Skin epidermis (tissue), 12 donors: ENCODE measurements around the gene UBE2E3.
"Not testable (repeated sequence)": the region's sequence is repeated elsewhere in the genome, so short reads cannot be mapped to it uniquely, and the experiment has no call there.

Experiments
- H3K27ac ChIP-seq, 21 experiments: fragments of 200-600 bp; sonication (generic) in 11 of 21; one replicate each; pipeline ENCODE4 v1.5.0; 2020; ENCODE audit warnings: mild to moderate bottlenecking in 3 of 21, inconsistent platforms in 2 of 21, moderate library complexity in 2 of 21
- H3K4me3 ChIP-seq, 7 experiments: fragments of 200-600 bp; sonication (generic) in 2 of 7; one replicate each; pipeline ENCODE4 v1.5.0; 2020; ENCODE audit warnings: inconsistent platforms in 2 of 7, mild to moderate bottlenecking in 2 of 7, moderate library complexity in 1 of 7

The UBE2E3 gene

GRCh38 chr2:181021199-181021789 lies 40.9 kb downstream of the UBE2E3 start:
- H3K4me3 ChIP-seq: no peak overlapping the region
- H3K27ac ChIP-seq: no peak overlapping the region

DNA sequence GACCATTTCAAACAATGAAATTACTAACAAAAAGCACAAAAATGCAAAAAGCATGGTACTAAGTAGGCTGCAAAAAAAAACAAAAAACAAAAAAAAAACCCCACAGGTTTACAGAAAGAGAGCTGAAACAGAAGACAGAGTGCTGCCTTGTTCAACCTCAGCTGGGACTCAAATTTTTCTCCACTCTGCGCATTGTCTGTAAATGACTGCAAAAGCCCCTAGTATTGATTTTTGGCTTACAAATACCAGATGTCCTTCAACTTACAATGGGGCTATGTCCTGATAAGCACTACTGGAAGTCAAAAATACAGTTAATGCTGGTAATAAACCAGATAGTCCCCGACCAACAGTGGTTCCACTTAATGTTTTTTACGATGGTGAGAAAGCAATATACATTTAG lies 42.2 kb downstream of the UBE2E3 start:
- H3K4me3 ChIP-seq: no peak overlapping the region
- no peak overlapping the region for H3K27ac ChIP-seq

DNA sequence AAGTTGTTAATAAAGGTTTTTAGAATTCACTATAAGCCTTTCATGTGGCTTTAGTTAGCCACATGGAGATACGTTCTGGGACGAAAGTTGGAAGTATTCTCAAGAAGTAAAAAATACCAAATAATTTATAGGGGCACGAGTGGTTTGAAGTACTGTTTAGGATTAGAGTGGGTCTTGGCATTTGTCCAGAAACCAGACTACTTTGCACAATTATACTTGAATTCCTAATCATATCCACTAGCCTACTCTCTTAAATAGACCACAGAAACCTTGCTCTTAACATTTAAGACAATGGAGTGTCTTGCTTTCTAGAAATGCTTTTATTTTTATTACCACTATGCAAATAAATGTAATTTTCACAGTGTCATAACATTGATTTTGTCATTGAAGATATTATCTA lies 44.6 kb downstream of the UBE2E3 start:
- Histone ChIP-seq H3K27ac (no peak overlapping the region), H3K4me3 (no peak overlapping the region)

- no peak overlapping the region for H3K27ac ChIP-seq
- H3K4me3 ChIP-seq: no peak overlapping the region
These were observed 56.0 kb downstream of the UBE2E3 start for GRCh38 chr2:181036445-181036844.

- H3K4me3 ChIP-seq: no peak overlapping the region
- no peak overlapping the region for H3K27ac ChIP-seq
These were observed 56.6 kb downstream of the UBE2E3 start for GRCh38 chr2:181036848-181037603.

- H3K4me3 ChIP-seq: no peak overlapping the region
- H3K27ac ChIP-seq: no peak overlapping the region
These were observed 57.5 kb downstream of the UBE2E3 start for GRCh38 chr2:181037922-181038321.

DNA sequence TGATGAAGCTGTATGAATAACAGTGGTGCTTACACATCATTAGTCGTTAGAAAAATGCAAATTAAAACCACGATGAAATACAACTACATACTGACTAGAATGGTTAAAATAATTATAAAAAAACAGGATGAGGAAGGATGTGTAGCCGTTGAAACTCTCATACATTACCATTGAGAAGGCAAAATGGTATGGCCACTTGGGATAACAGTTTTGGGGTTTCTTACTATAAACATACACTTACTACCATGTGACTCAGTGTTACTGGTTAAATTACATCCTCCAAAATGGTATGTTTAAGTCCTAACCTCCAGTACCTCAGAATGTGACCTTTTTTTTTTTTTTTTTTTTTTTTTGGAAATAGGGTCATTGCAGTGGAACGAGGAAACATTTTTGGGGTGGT lies 58.4 kb downstream of the UBE2E3 start:
- Histone ChIP-seq H3K4me3 (no peak overlapping the region), H3K27ac (no peak overlapping the region)

- not testable (repeated sequence) for H3K4me3 ChIP-seq, H3K27ac ChIP-seq
These were observed 60.4 kb downstream of the UBE2E3 start for GRCh38 chr2:181040839-181041238.

GRCh38 chr2:181041661-181042060 lies 61.3 kb downstream of the UBE2E3 start:
- Histone ChIP-seq H3K27ac (no peak overlapping the region), H3K4me3 (no peak overlapping the region)

GRCh38 chr2:181042706-181043105 lies 62.3 kb downstream of the UBE2E3 start:
- Histone ChIP-seq H3K27ac (no peak overlapping the region), H3K4me3 (no peak overlapping the region)

DNA sequence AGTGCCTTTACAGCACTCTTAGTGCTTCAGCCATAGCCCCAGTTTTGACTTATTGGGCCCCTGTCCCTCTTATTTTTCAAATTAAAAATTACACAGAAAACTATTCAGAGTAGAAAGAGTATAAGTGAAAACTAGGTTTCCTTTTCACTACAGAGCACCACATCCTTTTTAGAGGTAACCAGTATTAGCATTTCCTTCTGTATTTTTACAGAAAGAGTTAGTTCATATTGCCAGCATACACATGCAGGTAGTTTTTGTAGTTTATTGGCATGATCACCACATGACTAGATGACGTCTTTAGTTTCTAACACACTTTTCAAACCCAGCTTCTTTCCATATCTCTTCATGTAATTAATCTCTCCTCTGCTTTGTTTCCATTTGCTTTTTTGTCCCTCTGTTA lies 66.4 kb downstream of the UBE2E3 start:
- Histone ChIP-seq H3K4me3 (no peak overlapping the region), H3K27ac (no peak overlapping the region)

GRCh38 chr2:181047829-181048228 lies 67.4 kb downstream of the UBE2E3 start:
- Histone ChIP-seq H3K4me3 (no peak overlapping the region), H3K27ac (no peak overlapping the region)

DNA sequence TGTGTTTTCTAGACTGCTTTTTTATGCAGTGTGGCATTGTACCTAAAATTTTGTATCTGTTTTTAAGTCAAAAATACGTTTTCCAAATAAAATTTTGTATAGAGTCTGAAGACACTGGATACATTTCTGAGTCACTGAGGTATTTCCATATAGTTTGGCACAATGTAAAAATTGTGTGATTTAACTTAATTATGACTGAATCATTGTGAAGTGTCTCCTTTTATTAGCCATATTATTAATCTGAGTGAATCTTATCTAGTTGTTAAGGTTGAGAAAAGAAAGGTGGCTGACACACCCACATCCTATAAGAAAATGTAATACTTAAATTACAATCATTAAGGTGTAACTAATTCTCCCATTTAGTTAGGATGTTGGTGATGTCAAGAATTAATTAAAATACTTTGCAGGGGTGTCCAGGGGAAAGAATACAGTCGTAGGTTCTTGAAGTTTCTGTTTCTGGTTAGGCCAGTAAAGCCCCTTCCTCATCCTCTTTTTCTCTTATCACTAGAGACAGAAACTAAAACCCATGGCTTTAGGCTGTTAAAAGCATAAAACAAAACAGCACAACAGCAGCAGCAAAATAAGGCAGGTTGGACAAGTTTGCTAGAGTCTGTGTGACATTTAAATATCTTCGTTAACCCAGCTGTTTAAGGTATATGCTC lies 71.6 kb downstream of the UBE2E3 start:
- Histone ChIP-seq H3K4me3 (no peak overlapping the region), H3K27ac (no peak overlapping the region)

DNA sequence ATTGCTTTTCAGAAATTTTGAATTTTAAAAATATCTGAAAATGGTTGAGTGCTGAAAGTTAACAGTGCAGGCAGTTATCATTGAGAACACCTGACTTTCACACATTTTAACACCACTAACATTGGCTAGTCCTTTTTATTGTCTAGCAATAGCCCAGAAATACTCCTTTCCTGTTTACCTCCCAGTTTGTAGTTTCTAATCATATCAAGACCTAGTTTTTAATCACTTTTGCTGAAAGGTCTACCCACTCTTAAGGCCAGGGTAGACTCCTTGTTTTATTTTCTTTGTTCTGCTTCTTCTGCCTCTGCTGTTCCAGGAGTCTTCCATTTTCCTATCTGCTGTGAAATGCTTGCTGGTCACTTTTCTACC lies 72.1 kb downstream of the UBE2E3 start:
- H3K4me3 ChIP-seq: no peak overlapping the region
- H3K27ac ChIP-seq: no peak overlapping the region

DNA sequence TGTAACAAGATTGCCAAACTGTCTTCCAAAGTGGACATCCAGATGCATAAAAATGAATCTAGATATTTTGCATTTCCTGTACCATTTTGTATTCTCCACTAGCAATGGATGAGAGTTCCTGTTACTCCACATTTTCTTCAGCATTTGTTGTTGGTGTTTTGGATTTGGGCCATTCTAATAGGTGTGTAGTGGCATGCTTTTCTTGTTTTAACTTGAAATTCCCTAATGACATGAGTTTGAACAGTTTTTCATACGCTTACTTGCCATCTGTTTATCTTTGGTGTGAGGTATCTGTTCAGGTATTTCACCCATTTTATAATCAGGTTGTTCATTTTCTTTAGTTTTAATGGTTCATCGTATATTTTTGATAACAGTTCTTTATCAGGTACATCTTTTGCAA lies 73.9 kb downstream of the UBE2E3 start:
- Histone ChIP-seq H3K27ac (no peak overlapping the region), H3K4me3 (no peak overlapping the region)

GRCh38 chr2:181054843-181055242 lies 74.4 kb downstream of the UBE2E3 start:
- Histone ChIP-seq H3K27ac (no peak overlapping the region), H3K4me3 (no peak overlapping the region)

- Histone ChIP-seq H3K27ac (no peak overlapping the region), H3K4me3 (no peak overlapping the region)
These were observed 78.2 kb downstream of the UBE2E3 start for GRCh38 chr2:181058378-181059269.

- H3K4me3 ChIP-seq: no peak overlapping the region
These were observed 83.3 kb downstream of the UBE2E3 start for GRCh38 chr2:181063696-181064095.

GRCh38 chr2:181065458-181065857 lies 85.1 kb downstream of the UBE2E3 start:
- no peak overlapping the region for H3K4me3 ChIP-seq
- H3K27ac ChIP-seq: no peak overlapping the region

More at GRCh38 chr2:181063696-181064095, 83.3 kb downstream of the UBE2E3 start:
- no peak overlapping the region for H3K27ac ChIP-seq

DNA sequence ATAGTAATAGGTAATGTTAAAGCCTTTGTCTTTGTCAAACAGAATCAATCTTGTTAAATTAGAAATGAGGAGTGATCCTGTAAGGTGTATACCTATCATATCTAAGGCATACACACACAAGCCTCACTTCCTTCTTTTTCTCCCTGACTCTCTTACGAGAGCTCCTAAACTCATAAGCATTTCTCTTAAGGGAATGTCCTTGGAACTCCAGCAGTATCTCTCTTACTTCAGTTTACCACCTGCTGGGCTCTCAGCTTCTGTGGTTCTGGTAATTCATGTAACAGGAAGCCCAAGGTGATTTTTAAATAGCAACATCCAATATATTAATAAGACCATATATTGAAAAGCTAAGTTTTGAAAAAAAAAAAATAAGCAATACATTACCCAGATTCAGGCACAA lies 85.9 kb downstream of the UBE2E3 start:
- no peak overlapping the region for H3K4me3 ChIP-seq
- no peak overlapping the region for H3K27ac ChIP-seq
